ENCODE results near the gene ATG4C.
"Not testable (repeated sequence)": the region's sequence is repeated elsewhere in the genome, so short reads cannot be mapped to it uniquely, and the experiment has no call there.

- not testable (repeated sequence) for TF ChIP-seq CTCF, POLR2A (IDR thresholded peaks at IDR 0.05)
Measured at GRCh38 chr1:62759232-62759875, 24.6 kb upstream of the ATG4C start.

All from testis (tissue), 2 donors.